ENCODE data around the gene DHRS3. TPM values are rescaled to one million over a fixed set of nuclear protein-coding genes. Genes with fewer than 3 reads are reported as not detected.

Gene DHRS3
- total and polyA plus RNA-seq, 10 of the 15 experiments (the other 5 are each of a cell fraction or from before 2014, with no cell fraction given) = 0.23 to 29.7 (median 1.2) TPM

GRCh38 chr1:12565966-12566352, 52.1 kb downstream of the DHRS3 start (continued):
- TF ChIP-seq SP1 (IDR thresholded peaks at IDR 0.05; ENCODE audit: low read depth, low read length) (no peak), BCLAF1 (IDR thresholded peaks at IDR 0.05) (no peak)

- H4K20me1 ChIP-seq (ENCODE audit: control insufficient read depth, insufficient read depth) = no peaks in the 10 kb centered on the region
- POLR2A ChIA-PET = no interaction called here
- H3K4me2 ChIP-seq (ENCODE audit: control insufficient read depth, insufficient read depth) = no peak overlapping the region
- ATAC-seq (no peak), FAIRE-seq (no peak), DNase-seq (ENCODE audit: low read depth, low spot score) (no peak)
- intact Hi-C loops (cut with micrococcal nuclease; ENCODE audit: unreplicated experiment) (no loop called here), in situ Hi-C loops (cut with MboI) (no loop called here)
- H3K4me3 ChIP-seq = no peak overlapping the region
- CTCF ChIA-PET = no interaction called here
- H3K9ac ChIP-seq (ENCODE audit: control insufficient read depth, insufficient read depth, low read length) = no peak overlapping the region
- peaks cover 20% of the 10 kb centered on the region; the same call in 2 of the 3 replicates for H3K9me3 ChIP-seq (replicated peaks; ENCODE audit: control insufficient read depth, insufficient read depth, low read length)
- H3K36me3 ChIP-seq (ENCODE audit: control insufficient read depth in 2 of 2, insufficient read depth in 2 of 2, low read length in 1 of 2) = no peaks in the 10 kb centered on the region
- H2AFZ ChIP-seq (ENCODE audit: control insufficient read depth, low read depth, low read length) = no peak overlapping the region
- no peak overlapping the region for H3K27ac ChIP-seq (ENCODE audit: control insufficient read depth, insufficient read depth)
- 45% methylated on average over 10 of the region's 10 CpGs for WGBS (ENCODE audit: insufficient coverage, insufficient replicate concordance, low lambda C conversion rate, missing lambda C conversion rate)
- SMC1A ChIA-PET (ENCODE audit: uncharacterized antibody, unreplicated experiment) = no interaction called here
- RAD21 ChIA-PET (ENCODE audit: unreplicated experiment) = no interaction called here
- no peaks in the 10 kb centered on the region for H3K27me3 ChIP-seq (replicated peaks in 1 of 2; ENCODE audit: control insufficient read depth in 2 of 2, insufficient read depth in 2 of 2, low read length in 1 of 2)
- no TSS peak for BruUV-seq (replicated peaks)
- H3K79me2 ChIP-seq (ENCODE audit: control insufficient read depth, insufficient read depth, low read length) = no peaks in the 10 kb centered on the region
- H3K4me1 ChIP-seq (ENCODE audit: control insufficient read depth, insufficient read depth, low read length) = no peaks in the 10 kb centered on the region
- TF ChIP-seq, protein P1, sequence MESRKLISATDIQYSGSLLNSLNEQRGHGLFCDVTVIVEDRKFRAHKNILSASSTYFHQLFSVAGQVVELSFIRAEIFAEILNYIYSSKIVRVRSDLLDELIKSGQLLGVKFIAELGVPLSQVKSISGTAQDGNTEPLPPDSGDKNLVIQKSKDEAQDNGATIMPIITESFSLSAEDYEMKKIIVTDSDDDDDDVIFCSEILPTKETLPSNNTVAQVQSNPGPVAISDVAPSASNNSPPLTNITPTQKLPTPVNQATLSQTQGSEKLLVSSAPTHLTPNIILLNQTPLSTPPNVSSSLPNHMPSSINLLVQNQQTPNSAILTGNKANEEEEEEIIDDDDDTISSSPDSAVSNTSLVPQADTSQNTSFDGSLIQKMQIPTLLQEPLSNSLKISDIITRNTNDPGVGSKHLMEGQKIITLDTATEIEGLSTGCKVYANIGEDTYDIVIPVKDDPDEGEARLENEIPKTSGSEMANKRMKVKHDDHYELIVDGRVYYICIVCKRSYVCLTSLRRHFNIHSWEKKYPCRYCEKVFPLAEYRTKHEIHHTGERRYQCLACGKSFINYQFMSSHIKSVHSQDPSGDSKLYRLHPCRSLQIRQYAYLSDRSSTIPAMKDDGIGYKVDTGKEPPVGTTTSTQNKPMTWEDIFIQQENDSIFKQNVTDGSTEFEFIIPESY (IDR thresholded peaks at IDR 0.05) = no peak
- TF ChIP-seq BCLAF1 (IDR thresholded peaks at IDR 0.05) = no peak
- no peak for TF ChIP-seq CEBPZ (IDR thresholded peaks at IDR 0.05; ENCODE audit: low read depth, low read length)
- TF ChIP-seq YBX1 (IDR thresholded peaks at IDR 0.05) = no peak
- no peak for TF ChIP-seq SP1 (IDR thresholded peaks at IDR 0.05; ENCODE audit: low read depth, low read length)
- TF ChIP-seq SIX5 (IDR thresholded peaks at IDR 0.05; ENCODE audit: low read depth, low read length, severe bottlenecking) = no peak
These were observed 52.7 kb downstream of the DHRS3 start for GRCh38 chr1:12565094-12565965.
